Activated T-cell treated with anti-CD3 and anti-CD28 coated beads for 48 hours (primary cell): Measurements from ENCODE around the gene CNTD1.

Experiments
- DNase-seq: peaks from one replicate; pipeline ENCODE4 v3.0.0-alpha.2; 2020; ENCODE audit warnings: low read depth

CNTD1 gene

DNA sequence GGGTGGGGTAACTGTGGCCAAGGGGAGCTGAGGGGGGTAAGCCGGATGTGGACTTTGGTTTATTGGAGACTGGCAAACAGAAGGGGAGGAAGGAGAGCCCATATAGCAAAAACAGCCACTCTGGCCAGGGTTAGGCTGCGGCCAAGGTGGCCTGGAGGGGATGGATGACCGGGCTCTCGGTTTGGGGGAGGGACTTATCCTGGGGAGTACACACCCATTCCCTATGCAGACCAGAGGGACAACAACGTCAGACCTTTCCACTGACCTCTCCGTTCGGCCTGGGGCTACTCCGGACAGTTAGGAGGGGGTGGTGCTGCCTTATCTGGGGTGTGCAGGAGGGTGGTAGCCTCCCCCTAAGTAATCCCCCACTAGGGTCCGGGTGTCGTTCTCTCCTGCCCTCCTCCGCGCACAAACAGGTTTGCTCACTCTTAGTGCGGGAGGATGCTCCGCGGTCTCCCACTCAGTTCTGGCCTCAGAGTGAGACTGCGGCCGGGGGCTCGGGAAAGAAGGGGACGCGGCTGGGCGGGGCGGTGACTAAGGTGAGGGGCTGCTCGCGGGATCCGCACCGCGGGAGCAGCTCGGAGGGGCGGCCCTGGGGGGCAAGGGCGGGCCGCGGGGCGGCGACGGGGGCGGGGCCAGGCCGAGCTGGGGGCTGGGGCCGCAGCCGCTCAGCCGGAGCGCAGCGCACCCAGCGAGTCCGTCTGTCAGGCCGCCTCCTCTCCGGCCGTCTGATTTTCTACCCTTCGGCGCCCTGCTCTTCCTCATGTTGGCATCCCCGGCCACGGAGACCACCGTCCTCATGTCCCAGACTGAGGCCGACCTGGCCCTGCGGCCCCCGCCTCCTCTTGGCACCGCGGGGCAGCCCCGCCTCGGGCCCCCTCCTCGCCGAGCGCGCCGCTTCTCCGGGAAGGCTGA is 18.5 kb upstream of the CNTD1 start, which contains the start of gene WNK4:
TSS of gene WNK4 (plus strand) at position 675 of the 915 bp plus-strand sequence. CDS start at position 764, 89 bp downstream.
- no peak for DNase-seq

DNA sequence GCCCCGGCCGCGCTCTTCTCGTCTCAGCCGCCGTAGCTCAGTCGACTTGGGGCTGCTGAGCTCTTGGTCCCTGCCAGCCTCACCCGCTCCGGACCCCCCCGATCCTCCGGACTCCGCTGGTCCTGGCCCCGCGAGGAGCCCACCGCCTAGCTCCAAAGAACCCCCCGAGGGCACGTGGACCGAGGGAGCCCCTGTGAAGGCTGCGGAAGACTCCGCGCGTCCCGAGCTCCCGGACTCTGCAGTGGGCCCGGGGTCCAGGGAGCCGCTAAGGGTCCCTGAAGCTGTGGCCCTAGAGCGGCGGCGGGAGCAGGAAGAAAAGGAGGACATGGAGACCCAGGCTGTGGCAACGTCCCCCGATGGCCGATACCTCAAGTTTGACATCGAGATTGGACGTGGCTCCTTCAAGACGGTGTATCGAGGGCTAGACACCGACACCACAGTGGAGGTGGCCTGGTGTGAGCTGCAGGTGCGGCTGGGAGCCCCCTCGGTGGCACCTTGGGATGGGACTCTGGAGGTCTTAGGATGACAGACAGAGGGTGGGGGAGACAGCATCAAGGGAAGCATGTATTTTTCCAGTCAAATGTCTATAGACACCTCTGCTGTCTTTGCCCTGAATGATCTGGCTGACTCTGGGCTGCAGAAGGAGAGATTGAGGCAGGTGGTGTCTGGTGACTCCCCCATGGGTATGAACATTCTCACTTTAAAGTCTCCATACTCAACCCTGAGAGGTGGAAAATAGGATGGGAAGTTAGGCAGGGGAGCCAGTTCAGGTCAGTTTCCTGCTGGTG is 17.6 kb upstream of the CNTD1 start:
- no peak for DNase-seq

DNA sequence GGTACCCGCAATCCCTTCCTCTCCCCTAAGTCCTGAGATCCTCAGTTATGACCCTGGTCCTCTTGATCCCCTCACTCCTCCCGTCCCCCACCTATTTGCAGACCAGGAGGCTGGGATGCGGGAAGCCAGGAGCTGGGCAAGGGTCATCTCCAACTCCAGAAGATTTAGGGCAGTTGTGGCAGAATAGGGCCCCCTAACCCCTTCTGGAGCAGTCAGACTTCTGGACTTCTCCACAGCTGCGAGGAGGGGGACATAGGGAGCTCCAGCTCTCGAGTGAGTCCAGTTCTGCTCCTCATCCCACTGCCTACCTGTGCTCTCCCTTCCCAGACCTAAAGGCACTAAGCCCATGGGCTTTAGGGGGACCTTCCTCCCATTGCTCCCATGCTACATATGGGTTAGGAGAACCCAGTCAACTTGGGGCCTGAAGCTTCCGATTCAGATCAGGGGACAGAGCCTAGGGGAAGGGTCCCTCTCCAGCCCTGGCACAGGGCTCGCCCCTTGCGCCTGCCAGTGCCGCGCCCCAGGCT is 17.0 kb upstream of the CNTD1 start:
- DNase-seq, result no peak

DNA sequence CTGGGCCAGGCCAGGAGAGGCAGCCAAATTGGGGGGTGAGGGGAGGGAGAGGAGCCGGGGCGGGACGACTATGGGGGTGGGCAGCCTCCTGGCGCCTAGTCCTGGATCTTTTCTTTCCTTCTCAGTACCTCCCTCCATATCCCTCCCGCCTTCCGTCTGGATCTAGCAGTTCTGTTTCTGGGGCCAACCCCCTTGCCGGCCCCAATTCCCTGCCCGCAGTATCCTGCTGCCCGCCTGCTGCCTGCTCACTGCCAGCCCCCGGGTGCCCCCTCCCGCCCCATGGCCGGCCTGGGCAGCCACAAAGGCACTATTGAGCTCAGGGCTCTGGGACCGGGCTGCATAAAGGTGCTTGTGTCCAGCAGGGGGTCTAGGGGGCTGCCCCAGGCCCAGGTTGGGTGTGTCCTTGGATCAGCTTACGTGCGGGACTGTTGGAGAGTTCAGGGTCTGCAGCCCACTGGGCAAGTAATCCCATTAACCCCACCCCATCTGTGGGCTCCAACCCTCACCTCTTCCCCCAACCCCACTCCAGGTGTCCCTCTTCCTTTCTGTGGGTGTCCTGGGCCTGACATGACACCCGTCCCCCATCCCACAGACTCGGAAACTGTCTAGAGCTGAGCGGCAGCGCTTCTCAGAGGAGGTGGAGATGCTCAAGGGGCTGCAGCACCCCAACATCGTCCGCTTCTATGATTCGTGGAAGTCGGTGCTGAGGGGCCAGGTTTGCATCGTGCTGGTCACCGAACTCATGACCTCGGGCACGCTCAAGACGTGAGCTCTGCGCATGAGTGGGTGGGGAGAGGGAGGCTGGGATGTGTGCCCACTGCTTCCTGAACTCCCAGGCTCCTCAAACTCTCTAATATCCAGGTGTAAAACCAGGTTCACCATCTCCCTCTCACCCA is 16.2 kb upstream of the CNTD1 start:
- no peak for DNase-seq

DNA sequence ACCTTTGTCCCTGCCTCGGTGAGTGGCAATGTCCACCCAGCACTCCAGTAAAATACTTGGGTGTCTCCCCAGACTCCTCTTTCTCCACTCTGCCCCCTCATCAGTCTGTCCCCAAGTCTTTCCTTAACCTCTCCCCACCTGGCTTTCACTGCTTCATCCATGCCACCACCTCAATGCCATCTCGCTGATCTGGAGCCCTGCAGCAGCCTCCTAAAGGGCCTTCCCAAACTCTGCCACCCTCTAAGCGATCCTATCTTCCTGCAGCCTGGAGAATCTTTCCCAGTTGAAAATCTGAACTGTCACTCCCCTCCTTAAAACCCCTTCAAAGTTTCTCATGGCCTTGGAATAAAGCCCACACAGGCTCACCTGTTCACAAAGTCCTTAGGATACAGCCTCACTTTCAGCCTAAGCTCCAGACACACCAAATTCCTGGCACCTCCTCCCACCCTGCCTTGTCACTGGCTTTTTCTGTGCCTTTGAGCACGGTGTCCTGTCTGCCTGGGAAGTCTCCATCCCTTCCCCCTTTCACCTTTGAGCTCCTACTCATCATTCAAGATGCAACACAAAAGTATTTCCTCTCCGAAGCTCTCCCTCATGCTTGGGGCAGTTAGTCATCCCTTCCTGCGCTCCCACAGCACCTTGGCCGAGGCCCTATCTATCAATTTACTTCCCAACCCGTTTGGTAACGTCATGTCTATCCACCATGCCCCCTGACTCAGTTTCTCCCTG is 15.4 kb upstream of the CNTD1 start:
- DNase-seq, result no peak

DNA sequence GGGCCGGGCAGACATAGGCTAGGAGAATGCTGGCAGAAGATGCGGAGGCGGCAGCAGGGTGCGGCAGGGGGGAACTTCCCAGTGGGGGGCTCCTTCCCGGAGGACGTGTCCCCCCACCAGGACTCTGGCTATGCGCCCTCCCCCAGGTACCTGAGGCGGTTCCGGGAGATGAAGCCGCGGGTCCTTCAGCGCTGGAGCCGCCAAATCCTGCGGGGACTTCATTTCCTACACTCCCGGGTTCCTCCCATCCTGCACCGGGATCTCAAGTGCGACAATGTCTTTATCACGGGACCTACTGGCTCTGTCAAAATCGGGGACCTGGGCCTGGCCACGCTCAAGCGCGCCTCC is 14.9 kb upstream of the CNTD1 start:
- no peak for DNase-seq

DNA sequence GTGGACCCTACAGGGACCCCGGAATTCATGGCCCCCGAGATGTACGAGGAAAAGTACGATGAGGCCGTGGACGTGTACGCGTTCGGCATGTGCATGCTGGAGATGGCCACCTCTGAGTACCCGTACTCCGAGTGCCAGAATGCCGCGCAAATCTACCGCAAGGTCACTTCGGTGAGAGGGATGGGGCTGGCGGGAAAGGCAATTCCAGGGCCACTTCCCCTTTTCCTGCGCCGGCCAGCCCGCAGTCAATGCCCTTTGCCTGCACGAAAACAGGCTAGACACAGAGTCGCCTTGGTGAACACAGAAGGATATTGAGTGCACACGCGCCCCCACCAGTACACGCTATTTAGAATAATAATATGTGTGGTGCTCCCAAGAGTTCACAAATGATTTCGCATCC is 14.3 kb upstream of the CNTD1 start:
- DNase-seq, result no peak

DNA sequence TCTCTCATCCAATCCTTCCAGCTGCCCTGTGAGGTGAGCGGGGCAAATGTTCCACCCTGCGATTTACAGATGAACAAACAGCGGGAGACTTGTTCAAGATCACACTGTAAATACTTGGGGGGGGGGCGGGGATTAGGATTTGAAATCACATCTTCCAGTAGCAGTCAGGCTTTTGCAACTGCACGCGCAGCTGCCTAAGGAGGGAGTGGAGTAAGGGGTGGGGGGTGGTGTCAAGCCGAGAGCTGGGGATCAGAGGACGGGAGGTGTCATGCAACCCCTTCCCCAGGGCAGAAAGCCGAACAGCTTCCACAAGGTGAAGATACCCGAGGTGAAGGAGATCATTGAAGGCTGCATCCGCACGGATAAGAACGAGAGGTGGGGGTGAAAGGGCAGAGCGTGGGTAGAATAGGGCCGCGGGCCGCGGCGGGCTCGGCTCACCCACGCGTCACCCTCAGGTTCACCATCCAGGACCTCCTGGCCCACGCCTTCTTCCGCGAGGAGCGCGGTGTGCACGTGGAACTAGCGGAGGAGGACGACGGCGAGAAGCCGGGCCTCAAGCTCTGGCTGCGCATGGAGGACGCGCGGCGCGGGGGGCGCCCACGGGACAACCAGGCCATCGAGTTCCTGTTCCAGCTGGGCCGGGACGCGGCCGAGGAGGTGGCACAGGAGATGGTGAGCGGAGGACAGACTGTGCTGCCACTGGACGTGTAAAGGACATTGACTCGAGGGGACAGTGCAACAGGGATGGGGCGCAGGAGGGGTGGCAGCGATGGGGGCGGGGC is 13.7 kb upstream of the CNTD1 start:
- no peak for DNase-seq

DNA sequence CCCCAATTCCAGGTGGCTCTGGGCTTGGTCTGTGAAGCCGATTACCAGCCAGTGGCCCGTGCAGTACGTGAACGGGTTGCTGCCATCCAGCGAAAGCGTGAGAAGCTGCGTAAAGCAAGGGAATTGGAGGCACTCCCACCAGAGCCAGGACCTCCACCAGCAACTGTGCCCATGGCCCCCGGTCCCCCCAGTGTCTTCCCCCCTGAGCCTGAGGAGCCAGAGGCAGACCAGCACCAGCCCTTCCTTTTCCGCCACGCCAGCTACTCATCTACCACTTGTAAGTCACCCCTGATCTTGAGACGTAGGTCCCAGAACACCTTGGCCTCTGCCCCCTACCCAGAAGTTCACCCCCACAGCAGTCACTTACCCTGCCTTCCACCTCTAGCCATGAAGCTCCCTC is 11.4 kb upstream of the CNTD1 start:
- no peak for DNase-seq

DNA sequence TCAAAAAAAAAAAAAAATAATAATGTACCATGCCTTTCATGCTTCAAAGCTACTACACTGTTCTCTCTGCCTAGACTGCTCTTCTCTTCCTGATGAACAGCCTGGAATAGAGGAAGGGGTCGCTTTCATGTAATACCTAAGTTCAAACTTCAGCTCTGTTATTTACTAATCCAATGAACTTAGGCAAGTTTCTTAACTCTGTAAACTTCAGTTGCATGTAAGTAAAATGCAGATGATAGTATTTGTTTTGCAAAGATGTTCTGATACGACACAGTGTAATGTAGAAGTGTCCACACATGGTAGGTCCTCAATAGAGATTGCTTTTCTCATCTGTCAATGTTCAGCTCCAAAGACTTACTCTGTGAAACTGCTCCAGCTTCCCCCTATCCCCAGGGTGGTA is 6.7 kb upstream of the CNTD1 start:
- DNase-seq, result no peak

DNA sequence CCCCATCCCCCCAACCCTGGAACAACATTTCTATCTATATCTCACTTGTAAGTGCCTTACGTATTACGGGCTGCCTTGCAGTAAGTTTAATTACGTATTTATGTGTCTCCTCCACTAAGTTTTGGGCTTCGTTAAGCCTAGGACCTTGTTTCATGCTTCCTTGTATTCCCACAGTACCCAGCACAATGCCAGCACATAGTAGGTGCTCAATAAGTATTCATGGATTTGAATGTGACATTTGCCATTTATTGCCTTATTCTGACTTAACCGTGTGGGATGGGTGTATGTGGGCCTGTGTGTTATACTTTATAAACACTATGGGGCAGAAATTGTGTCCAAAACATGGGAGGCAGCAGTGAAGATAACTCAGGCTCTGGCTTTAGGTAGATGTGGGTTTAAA is 6.1 kb upstream of the CNTD1 start:
- DNase-seq, result no peak

DNA sequence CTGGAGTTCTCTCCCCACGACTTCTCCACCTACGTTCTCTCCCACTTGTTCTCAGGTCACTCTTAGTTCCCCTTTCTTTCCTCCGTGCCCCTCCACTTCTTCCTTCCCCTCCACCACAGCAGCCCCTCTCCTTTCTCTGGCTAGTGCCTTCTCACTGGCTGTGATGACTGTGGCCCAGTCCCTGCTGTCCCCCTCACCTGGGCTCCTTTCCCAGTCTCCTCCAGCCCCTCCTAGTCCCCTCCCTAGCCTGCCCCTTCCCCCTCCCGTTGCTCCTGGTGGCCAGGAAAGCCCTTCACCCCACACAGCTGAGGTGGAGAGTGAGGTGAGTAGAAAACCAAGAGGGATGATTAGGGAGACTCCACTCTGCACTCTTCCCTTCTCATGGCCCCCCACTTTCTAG is 3.6 kb upstream of the CNTD1 start:
- no peak for DNase-seq

DNA sequence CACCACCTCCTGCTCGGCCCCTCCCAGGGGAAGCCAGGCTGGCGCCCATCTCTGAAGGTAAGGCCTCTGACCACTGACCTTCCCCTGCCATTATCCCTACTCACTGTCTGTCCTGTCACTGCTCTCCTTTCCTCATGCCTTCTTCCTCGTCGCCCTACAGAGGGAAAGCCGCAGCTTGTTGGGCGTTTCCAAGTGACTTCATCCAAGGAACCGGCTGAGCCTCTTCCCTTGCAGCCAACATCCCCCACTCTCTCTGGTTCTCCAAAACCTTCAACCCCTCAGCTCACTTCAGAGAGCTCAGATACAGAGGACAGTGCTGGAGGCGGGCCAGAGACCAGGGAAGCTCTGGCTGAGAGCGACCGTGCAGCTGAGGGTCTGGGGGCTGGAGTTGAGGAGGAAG is 3.2 kb upstream of the CNTD1 start:
- DNase-seq, result no peak

DNA sequence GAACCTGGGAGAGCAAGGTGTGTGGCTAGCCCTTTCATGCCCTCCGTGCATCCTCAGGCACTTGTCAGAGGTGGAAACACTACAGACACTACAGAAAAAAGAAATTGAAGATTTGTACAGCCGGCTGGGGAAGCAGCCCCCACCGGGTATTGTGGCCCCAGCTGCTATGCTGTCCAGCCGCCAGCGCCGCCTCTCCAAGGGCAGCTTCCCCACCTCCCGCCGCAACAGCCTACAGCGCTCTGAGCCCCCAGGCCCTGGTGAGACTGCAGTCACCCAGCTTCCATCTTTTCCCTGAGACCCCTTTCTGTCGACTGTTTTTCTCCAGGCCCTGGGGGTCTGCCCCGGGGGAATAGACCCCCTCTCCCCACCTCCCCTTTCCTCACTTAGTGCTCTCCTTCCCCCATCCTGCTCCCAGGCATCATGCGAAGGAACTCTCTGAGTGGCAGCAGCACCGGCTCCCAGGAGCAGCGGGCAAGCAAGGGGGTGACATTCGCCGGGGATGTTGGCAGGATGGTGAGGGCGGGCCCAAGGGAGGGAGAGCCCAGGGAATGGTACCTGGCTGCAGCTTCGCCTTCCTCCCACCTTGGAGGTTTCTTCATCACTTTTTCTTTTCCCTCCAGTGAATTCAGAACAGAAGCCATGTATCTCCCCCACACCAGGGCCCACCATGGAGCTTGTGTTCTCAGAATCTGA is 2.4 kb upstream of the CNTD1 start:
- no peak for DNase-seq

DNA sequence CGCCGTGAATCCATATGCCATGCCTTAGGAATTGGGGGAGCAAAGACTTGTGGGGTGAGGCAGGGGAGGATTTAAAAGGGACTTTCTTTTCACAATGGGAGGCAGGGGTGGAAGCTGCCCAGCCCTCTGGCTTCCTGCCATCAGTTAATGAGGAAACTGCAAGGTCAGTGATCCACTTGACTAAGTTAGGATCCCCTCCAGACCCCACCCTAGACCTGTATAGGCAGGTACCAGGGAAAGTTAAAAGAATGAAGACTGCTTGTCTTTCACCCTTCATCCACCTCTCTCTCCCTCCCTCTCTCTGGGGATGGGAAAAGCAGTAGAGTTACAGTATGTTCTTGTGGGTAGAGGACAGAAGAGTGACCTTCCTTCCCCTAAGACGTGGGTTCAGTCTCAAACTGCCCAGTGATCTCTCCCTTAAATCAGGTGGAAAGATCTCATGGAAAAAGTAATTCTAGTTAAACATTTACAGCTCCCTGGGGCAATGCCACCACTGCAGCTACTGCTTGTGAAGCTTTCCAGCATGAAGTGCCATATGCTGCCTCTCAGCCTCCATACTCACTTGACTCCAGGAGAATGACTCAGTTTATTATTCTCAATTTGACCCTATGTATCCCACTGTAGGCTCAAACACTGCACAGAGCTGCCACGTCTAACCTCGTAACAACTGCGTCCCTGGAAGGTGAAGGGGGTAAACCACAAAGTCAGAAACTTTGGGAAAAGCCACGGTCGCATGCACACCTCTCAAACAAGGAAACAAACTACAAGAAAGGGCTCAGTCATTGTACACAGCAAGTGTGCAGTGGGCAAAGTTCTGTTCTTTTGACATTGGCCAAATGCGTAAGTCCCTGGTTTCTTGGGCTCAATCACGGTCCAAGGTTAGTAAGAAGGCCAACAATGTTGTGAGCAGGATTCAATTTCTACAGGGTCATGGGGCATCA is 1.3 kb upstream of the CNTD1 start:
- DNase-seq, result no peak

DNA sequence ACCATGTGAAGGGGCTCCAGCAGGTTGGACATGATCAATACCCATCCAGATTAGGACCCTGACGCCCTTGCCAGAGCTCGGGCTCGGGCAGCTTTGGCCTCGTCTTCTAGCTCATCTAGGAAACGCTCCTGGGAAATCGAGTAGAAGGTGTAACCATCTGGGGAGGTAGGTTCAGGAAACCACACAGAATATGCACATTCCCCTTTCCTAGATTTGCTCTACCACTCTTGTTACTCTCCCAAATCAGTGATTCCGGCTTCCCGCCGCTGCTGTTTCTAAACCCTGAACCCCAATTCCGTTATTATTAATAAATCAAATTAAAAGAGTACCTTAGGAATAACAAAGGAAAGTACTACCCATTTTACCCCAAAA is 664 bp upstream of the CNTD1 start:
- DNase-seq, result no peak

DNA sequence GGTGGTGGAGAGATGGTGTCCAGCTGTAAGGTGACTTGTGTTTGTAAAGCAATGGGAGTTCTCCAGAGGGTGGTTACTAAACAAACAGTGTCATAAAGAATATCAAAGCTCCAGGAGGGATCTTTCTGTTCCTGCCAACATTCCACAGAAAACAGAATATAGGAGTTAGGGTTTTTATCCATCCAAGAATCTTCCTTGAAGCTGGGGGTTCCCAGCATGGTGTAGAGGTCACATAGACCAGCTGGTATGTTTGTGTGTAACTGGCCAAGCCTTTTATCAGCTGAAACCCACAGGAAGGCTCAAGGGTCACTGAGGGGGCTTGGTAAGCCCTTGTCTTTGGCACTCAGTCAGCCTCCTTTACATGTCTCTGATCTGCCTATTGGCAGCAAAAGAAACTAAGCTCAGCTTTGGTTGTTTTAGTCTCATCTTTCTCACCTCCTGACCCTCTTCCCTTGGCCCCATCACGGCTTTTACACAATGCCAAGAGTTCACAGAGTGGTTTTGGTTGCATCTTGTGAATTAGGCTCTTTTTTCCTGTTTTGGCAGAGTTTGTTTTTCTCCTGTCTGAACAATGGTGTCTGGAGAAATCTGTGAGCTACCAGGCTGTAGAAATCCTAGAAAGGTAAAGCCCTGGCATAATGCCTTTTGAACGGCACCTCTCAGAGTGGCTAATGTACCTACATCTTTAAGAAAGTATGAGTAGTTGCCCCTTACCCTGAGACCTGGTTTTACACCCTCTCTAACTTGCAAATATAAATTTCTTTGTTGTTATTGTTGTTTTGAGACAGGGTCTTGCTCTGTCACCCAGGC is 4.6 kb downstream of the CNTD1 start:
- no peak for DNase-seq

DNA sequence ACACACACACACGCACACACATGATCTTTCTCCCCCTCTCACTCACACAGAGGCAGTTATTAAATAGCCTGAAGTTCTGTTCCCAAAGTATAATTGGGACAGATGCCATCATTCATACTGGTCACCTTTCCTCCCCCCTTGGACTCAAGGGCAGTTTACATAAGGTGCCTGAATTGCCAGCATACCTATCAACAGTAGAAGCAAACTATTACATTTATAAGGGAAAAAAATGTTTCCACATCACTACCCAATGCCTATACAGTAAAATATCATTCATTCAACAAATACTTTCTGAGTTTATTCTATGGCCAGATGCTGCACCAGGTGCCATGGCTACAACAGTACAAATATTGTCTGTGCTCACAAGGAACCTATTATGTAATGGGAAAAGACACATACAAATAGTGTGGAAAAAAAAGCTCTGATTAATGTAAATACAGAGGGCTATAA is 6.3 kb downstream of the CNTD1 start:
- no peak for DNase-seq
